H1 (cell line): ENCODE data around the gene MAP3K13.

Experiments
- BRCA1 ChIP-seq: IDR thresholded peaks from 2 replicates; pipeline ENCODE4 v1.6.1; 2012; ENCODE audit warnings: low read depth, low read length, improper control_type of control experiment
- CHD2 ChIP-seq: IDR thresholded peaks from 2 replicates; pipeline ENCODE4 v1.6.1; 2012; ENCODE audit warnings: low read length, improper control_type of control experiment
- CTCF ChIP-seq, 3 experiments: IDR thresholded peaks; 1 replicate in 2 of 3; 2 replicates in 1 of 3; pipeline versions ENCODE4 v1.5.1 to v1.6.1; 2011; ENCODE audit warnings: low read length in 3 of 3, mild to moderate bottlenecking in 3 of 3, inconsistent platforms in 2 of 3, low read depth in 1 of 3, moderate library complexity in 1 of 3; ENCODE audit not compliant: insufficient read depth in 1 of 3; ENCODE audit errors: control extremely low read depth in 1 of 3
- EGR1 ChIP-seq: IDR thresholded peaks from 2 replicates; pipeline ENCODE4 v1.6.1; 2011; ENCODE audit warnings: low read depth, low read length, borderline replicate concordance
- JUN ChIP-seq: IDR thresholded peaks from 2 replicates; pipeline ENCODE4 v1.6.1; 2011; ENCODE audit warnings: low read depth, mild to moderate bottlenecking, improper control_type of control experiment, low read length
- MAX ChIP-seq: IDR thresholded peaks from 2 replicates; pipeline ENCODE4 v1.6.1; 2012; ENCODE audit warnings: inconsistent platforms
- POLR2A ChIP-seq, 2 experiments: IDR thresholded peaks; 1 replicate in 1 of 2; 2 replicates in 1 of 2; pipeline ENCODE4 v1.6.1; 2011; ENCODE audit warnings: low read depth in 2 of 2, low read length in 2 of 2, mild to moderate bottlenecking in 2 of 2; ENCODE audit errors: control extremely low read depth in 1 of 2
- POU5F1 ChIP-seq: IDR thresholded peaks from 2 replicates; pipeline ENCODE4 v1.6.1; 2011; ENCODE audit warnings: low read depth, mild to moderate bottlenecking, low read length, moderate library complexity
- SIN3A ChIP-seq, 2 experiments: IDR thresholded peaks in 1 of 2; conservative IDR thresholded peaks in 1 of 2; 2 replicates each; pipeline ENCODE4 v1.6.1; 2011 to 2012; ENCODE audit warnings: low read length in 2 of 2, improper control_type of control experiment in 1 of 2, low read depth in 1 of 2, mild to moderate bottlenecking in 1 of 2
- USF2 ChIP-seq: IDR thresholded peaks from 2 replicates; pipeline ENCODE4 v1.6.1; 2011; ENCODE audit warnings: low read length, improper control_type of control experiment

- TF ChIP-seq POU5F1: no peak
- TF ChIP-seq USF2: no peak
- no peak for TF ChIP-seq EGR1
- no peak for TF ChIP-seq POLR2A (IDR thresholded peaks at IDR 0.05; ENCODE audit: control extremely low read depth in 1 of 2, low read depth in 2 of 2, low read length in 2 of 2)
- no peak for TF ChIP-seq MAX
- no peak for TF ChIP-seq CHD2
- TF ChIP-seq JUN: no peak
- TF ChIP-seq SIN3A (conservative IDR thresholded peaks at IDR 0.05 in 1 of 2, IDR thresholded peaks at IDR 0.05 in 1 of 2; ENCODE audit: low read depth in 1 of 2, low read length in 2 of 2): no peak
- no peak for TF ChIP-seq CTCF (IDR thresholded peaks at IDR 0.05; ENCODE audit: control extremely low read depth in 1 of 3, insufficient read depth in 1 of 3, low read depth in 1 of 3, low read length in 3 of 3)
- no peak for TF ChIP-seq BRCA1
Observed at GRCh38 chr3:185365291-185366073, 2.5 kb downstream of the MAP3K13 start.
